ENCODE measurements around the gene FTMT.

The FTMT gene

GRCh38 chr5:121841892-121842291 is 9.8 kb upstream of the FTMT start:
- no peak for DNase-seq (ENCODE audit: low read depth)
- no peak overlapping the region for H3K4me3 ChIP-seq (ENCODE audit: low read depth, low read length)
- no peak for TF ChIP-seq CTCF (conservative IDR thresholded peaks at IDR 0.05; ENCODE audit: low read depth, low read length)

- DNase-seq (ENCODE audit: low read depth), result no peak
- TF ChIP-seq CTCF (conservative IDR thresholded peaks at IDR 0.05; ENCODE audit: low read depth, low read length), result no peak
- no peak overlapping the region for H3K4me3 ChIP-seq (ENCODE audit: low read depth, low read length)
These were observed 1.4 kb upstream of the FTMT start for GRCh38 chr5:121850272-121850671.

GRCh38 chr5:121853850-121854249 is 2.2 kb downstream of the FTMT start:
- TF ChIP-seq CTCF (conservative IDR thresholded peaks at IDR 0.05; ENCODE audit: low read depth, low read length), result no peak
- no peak overlapping the region for H3K4me3 ChIP-seq (ENCODE audit: low read depth, low read length)
- DNase-seq (ENCODE audit: low read depth), result no peak

- no peak for TF ChIP-seq CTCF (conservative IDR thresholded peaks at IDR 0.05; ENCODE audit: low read depth, low read length)
- DNase-seq (ENCODE audit: low read depth), result no peak
- H3K4me3 ChIP-seq (ENCODE audit: low read depth, low read length), result no peak overlapping the region
These were observed 11.1 kb downstream of the FTMT start for GRCh38 chr5:121862801-121863200.

- H3K4me3 ChIP-seq (ENCODE audit: low read depth, low read length), result no peak overlapping the region
- DNase-seq (ENCODE audit: low read depth), result no peak
- no peak for TF ChIP-seq CTCF (conservative IDR thresholded peaks at IDR 0.05; ENCODE audit: low read depth, low read length)
These were observed 12.1 kb downstream of the FTMT start for GRCh38 chr5:121863753-121864285.

- TF ChIP-seq CTCF (conservative IDR thresholded peaks at IDR 0.05; ENCODE audit: low read depth, low read length), result no peak
- DNase-seq (ENCODE audit: low read depth), result no peak
- no peak overlapping the region for H3K4me3 ChIP-seq (ENCODE audit: low read depth, low read length)
These were observed 15.7 kb downstream of the FTMT start for GRCh38 chr5:121867403-121867802.

GRCh38 chr5:121870489-121870888 is 18.8 kb downstream of the FTMT start:
- DNase-seq (ENCODE audit: low read depth), result peak; percentile 15
- TF ChIP-seq CTCF (conservative IDR thresholded peaks at IDR 0.05; ENCODE audit: low read depth, low read length), result no peak
- H3K4me3 ChIP-seq (ENCODE audit: low read depth, low read length), result no peak overlapping the region
